WTC11 (cell line): ENCODE measurements around the gene SP7.

Experiments
- NR2C2 ChIP-seq: sonication (generic); formaldehyde crosslinking; IDR thresholded peaks from 2 replicates; pipeline ENCODE4 v1.8.0; 2022; ENCODE audit warnings: mild to moderate bottlenecking, missing genetic modification reagents
- PREB ChIP-seq: sonication (generic); formaldehyde crosslinking; IDR thresholded peaks from 2 replicates; pipeline ENCODE4 v1.8.1; 2022; ENCODE audit warnings: mild to moderate bottlenecking, missing genetic modification reagents, moderate library complexity, borderline replicate concordance
- RORB ChIP-seq: fragments of 250-450 bp; sonication (Bioruptor Pico); IDR thresholded peaks from 2 replicates; pipeline ENCODE4 v1.9.0; 2021; ENCODE audit warnings: mild to moderate bottlenecking
- TF ChIP-seq, protein P1 (sequence below): fragments of 200-600 bp; IDR thresholded peaks from 2 replicates; pipeline ENCODE4 v1.8.0; 2022; ENCODE audit warnings: antibody characterized with exemption

DNA sequence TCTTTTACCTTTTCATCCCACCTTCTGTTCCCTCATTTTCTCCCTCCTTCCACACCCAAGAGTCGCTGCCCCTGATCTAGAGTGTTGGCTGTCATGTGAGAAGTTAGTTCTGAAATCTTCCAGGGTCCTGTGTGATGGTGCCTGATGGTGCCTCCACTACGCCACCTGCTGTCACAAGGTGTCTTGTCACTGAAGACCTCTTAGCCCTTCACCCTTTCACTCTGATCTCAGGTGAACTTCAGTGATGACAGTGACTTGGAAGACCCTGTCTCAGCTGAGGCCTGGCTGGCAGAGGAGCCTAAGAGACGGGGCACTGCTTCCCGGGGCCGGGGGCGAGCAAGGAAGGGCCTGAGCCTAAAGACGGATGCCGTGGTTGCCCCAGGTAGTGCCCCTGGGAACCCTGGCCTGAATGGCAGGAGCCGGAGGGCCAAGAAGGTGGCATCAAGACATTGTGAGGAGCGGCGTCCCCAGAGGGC is 48.4 kb downstream of the SP7 start:
- TF ChIP-seq NR2C2 (CRISPR knock-in tag) = no peak
- no peak for TF ChIP-seq PREB (CRISPR knock-in tag)
- TF ChIP-seq RORB = no peak
- TF ChIP-seq, protein P1, sequence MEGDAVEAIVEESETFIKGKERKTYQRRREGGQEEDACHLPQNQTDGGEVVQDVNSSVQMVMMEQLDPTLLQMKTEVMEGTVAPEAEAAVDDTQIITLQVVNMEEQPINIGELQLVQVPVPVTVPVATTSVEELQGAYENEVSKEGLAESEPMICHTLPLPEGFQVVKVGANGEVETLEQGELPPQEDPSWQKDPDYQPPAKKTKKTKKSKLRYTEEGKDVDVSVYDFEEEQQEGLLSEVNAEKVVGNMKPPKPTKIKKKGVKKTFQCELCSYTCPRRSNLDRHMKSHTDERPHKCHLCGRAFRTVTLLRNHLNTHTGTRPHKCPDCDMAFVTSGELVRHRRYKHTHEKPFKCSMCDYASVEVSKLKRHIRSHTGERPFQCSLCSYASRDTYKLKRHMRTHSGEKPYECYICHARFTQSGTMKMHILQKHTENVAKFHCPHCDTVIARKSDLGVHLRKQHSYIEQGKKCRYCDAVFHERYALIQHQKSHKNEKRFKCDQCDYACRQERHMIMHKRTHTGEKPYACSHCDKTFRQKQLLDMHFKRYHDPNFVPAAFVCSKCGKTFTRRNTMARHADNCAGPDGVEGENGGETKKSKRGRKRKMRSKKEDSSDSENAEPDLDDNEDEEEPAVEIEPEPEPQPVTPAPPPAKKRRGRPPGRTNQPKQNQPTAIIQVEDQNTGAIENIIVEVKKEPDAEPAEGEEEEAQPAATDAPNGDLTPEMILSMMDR = peak; percentile 55
